ENCODE results near the gene SERPINE1.

DNA sequence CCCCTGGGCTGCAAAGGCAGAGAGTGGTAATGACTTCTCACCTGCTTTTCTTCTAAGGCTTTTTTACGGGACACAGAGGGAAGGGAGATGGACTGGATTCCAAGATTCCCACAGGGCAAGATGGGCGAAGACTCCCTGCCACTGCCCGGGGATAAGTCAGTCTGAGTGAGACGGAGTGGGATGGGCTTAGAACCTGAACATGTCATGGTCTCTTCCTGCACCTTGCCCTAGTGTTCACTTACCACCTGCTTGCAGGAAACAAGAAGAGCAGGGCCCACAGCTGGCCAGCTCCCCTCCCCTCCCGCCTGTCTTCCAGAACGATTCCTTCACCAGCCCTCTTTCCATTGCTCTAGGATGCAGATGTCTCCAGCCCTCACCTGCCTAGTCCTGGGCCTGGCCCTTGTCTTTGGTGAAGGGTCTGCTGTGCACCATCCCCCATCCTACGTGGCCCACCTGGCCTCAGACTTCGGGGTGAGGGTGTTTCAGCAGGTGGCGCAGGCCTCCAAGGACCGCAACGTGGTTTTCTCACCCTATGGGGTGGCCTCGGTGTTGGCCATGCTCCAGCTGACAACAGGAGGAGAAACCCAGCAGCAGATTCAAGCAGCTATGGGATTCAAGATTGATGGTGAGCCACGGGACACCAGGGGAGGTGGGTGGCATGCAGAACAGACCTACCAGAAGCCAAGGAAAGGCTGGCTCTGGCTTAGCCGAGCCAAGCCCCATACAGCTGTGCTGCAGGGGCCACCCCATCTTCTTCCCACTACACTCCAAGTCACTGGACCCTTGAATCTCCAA is 1.3 kb downstream of the SERPINE1 start:
- TF ChIP-seq, protein P1, sequence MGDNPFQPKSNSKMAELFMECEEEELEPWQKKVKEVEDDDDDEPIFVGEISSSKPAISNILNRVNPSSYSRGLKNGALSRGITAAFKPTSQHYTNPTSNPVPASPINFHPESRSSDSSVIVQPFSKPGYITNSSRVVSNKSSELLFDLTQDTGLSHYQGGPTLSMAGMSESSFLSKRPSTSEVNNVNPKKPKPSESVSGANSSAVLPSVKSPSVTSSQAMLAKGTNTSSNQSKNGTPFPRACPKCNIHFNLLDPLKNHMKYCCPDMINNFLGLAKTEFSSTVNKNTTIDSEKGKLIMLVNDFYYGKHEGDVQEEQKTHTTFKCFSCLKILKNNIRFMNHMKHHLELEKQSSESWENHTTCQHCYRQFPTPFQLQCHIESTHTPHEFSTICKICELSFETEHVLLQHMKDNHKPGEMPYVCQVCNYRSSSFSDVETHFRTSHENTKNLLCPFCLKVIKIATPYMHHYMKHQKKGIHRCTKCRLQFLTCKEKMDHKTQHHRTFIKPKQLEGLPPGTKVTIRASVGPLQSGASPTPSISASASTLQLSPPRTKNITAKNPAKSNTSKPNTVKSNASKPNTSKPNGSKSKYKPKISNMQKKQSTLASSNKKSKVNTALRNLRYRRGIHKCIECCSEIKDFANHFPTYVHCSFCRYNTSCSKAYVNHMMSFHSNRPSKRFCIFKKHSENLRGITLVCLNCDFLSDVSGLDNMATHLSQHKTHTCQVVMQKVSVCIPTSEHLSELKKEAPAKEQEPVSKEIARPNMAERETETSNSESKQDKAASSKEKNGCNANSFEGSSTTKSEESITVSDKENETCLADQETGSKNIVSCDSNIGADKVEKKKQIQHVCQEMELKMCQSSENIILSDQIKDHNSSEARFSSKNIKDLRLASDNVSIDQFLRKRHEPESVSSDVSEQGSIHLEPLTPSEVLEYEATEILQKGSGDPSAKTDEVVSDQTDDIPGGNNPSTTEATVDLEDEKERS (tag by site-specific recombination; IDR thresholded peaks at IDR 0.05): no peak
- TF ChIP-seq TCF7L2 (IDR thresholded peaks at IDR 0.05; ENCODE audit: borderline replicate concordance, low read depth, low read length) (no peak), YY1 (tag by site-specific recombination; IDR thresholded peaks at IDR 0.05) (no peak), ZBTB1 (tag by site-specific recombination; IDR thresholded peaks at IDR 0.05) (no peak), ZNF768 (tag by site-specific recombination; IDR thresholded peaks at IDR 0.05) (no peak), ZNF239 (tag by site-specific recombination; IDR thresholded peaks at IDR 0.05) (no peak), ZFP41 (tag by site-specific recombination; IDR thresholded peaks at IDR 0.05; ENCODE audit: borderline replicate concordance) (no peak), ZNF416 (tag by site-specific recombination; IDR thresholded peaks at IDR 0.05) (no peak), ZNF302 (tag by site-specific recombination; IDR thresholded peaks at IDR 0.05; ENCODE audit: low read depth) (no peak), BCL11A (tag by site-specific recombination; IDR thresholded peaks at IDR 0.05; ENCODE audit: low read depth) (no peak), ZNF366 (tag by site-specific recombination; conservative IDR thresholded peaks at IDR 0.05) (no peak)
- TF ChIP-seq, protein P2, sequence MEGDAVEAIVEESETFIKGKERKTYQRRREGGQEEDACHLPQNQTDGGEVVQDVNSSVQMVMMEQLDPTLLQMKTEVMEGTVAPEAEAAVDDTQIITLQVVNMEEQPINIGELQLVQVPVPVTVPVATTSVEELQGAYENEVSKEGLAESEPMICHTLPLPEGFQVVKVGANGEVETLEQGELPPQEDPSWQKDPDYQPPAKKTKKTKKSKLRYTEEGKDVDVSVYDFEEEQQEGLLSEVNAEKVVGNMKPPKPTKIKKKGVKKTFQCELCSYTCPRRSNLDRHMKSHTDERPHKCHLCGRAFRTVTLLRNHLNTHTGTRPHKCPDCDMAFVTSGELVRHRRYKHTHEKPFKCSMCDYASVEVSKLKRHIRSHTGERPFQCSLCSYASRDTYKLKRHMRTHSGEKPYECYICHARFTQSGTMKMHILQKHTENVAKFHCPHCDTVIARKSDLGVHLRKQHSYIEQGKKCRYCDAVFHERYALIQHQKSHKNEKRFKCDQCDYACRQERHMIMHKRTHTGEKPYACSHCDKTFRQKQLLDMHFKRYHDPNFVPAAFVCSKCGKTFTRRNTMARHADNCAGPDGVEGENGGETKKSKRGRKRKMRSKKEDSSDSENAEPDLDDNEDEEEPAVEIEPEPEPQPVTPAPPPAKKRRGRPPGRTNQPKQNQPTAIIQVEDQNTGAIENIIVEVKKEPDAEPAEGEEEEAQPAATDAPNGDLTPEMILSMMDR (tag by site-specific recombination; IDR thresholded peaks at IDR 0.05): no peak
- TF ChIP-seq, protein P3, sequence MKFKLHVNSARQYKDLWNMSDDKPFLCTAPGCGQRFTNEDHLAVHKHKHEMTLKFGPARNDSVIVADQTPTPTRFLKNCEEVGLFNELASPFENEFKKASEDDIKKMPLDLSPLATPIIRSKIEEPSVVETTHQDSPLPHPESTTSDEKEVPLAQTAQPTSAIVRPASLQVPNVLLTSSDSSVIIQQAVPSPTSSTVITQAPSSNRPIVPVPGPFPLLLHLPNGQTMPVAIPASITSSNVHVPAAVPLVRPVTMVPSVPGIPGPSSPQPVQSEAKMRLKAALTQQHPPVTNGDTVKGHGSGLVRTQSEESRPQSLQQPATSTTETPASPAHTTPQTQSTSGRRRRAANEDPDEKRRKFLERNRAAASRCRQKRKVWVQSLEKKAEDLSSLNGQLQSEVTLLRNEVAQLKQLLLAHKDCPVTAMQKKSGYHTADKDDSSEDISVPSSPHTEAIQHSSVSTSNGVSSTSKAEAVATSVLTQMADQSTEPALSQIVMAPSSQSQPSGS (tag by site-specific recombination; IDR thresholded peaks at IDR 0.05; ENCODE audit: low read depth): no peak
- TF ChIP-seq, protein P4, sequence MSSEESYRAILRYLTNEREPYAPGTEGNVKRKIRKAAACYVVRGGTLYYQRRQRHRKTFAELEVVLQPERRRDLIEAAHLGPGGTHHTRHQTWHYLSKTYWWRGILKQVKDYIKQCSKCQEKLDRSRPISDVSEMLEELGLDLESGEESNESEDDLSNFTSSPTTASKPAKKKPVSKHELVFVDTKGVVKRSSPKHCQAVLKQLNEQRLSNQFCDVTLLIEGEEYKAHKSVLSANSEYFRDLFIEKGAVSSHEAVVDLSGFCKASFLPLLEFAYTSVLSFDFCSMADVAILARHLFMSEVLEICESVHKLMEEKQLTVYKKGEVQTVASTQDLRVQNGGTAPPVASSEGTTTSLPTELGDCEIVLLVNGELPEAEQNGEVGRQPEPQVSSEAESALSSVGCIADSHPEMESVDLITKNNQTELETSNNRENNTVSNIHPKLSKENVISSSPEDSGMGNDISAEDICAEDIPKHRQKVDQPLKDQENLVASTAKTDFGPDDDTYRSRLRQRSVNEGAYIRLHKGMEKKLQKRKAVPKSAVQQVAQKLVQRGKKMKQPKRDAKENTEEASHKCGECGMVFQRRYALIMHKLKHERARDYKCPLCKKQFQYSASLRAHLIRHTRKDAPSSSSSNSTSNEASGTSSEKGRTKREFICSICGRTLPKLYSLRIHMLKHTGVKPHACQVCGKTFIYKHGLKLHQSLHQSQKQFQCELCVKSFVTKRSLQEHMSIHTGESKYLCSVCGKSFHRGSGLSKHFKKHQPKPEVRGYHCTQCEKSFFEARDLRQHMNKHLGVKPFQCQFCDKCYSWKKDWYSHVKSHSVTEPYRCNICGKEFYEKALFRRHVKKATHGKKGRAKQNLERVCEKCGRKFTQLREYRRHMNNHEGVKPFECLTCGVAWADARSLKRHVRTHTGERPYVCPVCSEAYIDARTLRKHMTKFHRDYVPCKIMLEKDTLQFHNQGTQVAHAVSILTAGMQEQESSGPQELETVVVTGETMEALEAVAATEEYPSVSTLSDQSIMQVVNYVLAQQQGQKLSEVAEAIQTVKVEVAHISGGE (tag by site-specific recombination; conservative IDR thresholded peaks at IDR 0.05; ENCODE audit: low read depth): no peak

Measured in HEK293 (cell line).